OCI-LY7 (cell line): Measurements from ENCODE around the gene ZFYVE28. TPM values are rescaled to one million over a fixed set of nuclear protein-coding genes. Genes with fewer than 3 reads are reported as not detected.

Experiments
- BruUV-seq: library from RNA; stranded (reverse); fragments of 400-500 nt; replicated peaks from 2 replicates; lab custom pipeline; 2021; lab: Mats Ljungman, UMichigan
- CTCF ChIA-PET: fragments of 300-600 bp; sonication (Branson Sonifier 250); formaldehyde crosslinking; loops from one replicate; lab custom pipeline; 2022; ENCODE audit warnings: antibody characterized with exemption; ENCODE audit not compliant: unreplicated experiment; lab: Charles Lee
- POLR2A ChIA-PET: fragments of 300-600 bp; sonication (Branson Sonifier 250); formaldehyde crosslinking; loops from one replicate; lab custom pipeline; 2022; ENCODE audit warnings: antibody characterized with exemption; lab: Charles Lee
- DNase-seq: peaks from one replicate; pipeline ENCODE4 v3.0.0-alpha.2; 2015; ENCODE audit warnings: low spot score
- H2AFZ ChIP-seq: fragments of 200-600 bp; sonication (generic), shearing (Covaris generic); 2 replicates; pipeline ENCODE4 v1.6.1; 2014; ENCODE audit warnings: mild to moderate bottlenecking, antibody characterized with exemption, low read length, moderate library complexity
- H3K27ac ChIP-seq: fragments of 200-600 bp; sonication (generic); 2 replicates; pipeline ENCODE4 v1.5.1; 2014; ENCODE audit warnings: mixed run types, low read depth, mild to moderate bottlenecking, moderate library complexity, low read length, inconsistent platforms; ENCODE audit not compliant: poor library complexity, severe bottlenecking
- H3K36me3 ChIP-seq: fragments of 200-600 bp; sonication (generic); 2 replicates; pipeline ENCODE4 v1.6.1; 2014; ENCODE audit warnings: mild to moderate bottlenecking, antibody characterized with exemption, low read length, moderate library complexity, mixed read lengths; ENCODE audit not compliant: insufficient read depth
- H3K4me1 ChIP-seq: fragments of 200-600 bp; sonication (generic); 2 replicates; pipeline ENCODE4 v1.5.1; 2014; ENCODE audit warnings: mild to moderate bottlenecking, low read length; ENCODE audit not compliant: insufficient read depth, poor library complexity, severe bottlenecking
- H3K4me2 ChIP-seq: fragments of 200-600 bp; sonication (generic); 2 replicates; pipeline ENCODE4 v1.6.1; 2014; ENCODE audit warnings: mild to moderate bottlenecking, low read length
- H3K4me3 ChIP-seq: fragments of 200-600 bp; sonication (generic); 2 replicates; pipeline ENCODE4 v1.5.1; 2014; ENCODE audit warnings: mild to moderate bottlenecking, low read depth, low read length; ENCODE audit not compliant: poor library complexity, severe bottlenecking
- H3K79me2 ChIP-seq: fragments of 200-600 bp; sonication (generic); 2 replicates; pipeline ENCODE4 v1.6.1; 2016; ENCODE audit warnings: low read depth, mild to moderate bottlenecking, low read length, moderate library complexity, mixed read lengths; ENCODE audit not compliant: insufficient read depth
- H3K9me2 ChIP-seq: fragments of 200-600 bp; sonication (generic); 2 replicates; pipeline ENCODE4 v1.6.1; 2016; ENCODE audit warnings: mild to moderate bottlenecking, low read length, mixed read lengths; ENCODE audit not compliant: insufficient read depth
- H3K9me3 ChIP-seq: fragments of 200-600 bp; sonication (generic); 2 replicates; pipeline ENCODE4 v1.6.1; 2014; ENCODE audit warnings: mild to moderate bottlenecking, mixed run types, low read length, mixed read lengths
- H4K20me1 ChIP-seq: fragments of 200-600 bp; sonication (generic); 2 replicates; pipeline ENCODE4 v1.6.1; 2014; ENCODE audit warnings: mild to moderate bottlenecking, antibody characterized with exemption, low read length, moderate library complexity, mixed read lengths; ENCODE audit not compliant: insufficient read depth
- CTCF ChIP-seq: fragments of 200-600 bp; sonication (generic); conservative IDR thresholded peaks from 2 replicates; pipeline ENCODE4 v1.5.1; 2014; ENCODE audit warnings: mild to moderate bottlenecking, antibody characterized with exemption, low read length, moderate library complexity, mixed read lengths
- EZH2phosphoT487 ChIP-seq: fragments of 200-600 bp; sonication (generic); IDR thresholded peaks from 2 replicates; pipeline ENCODE4 v1.6.1; 2018; ENCODE audit warnings: low read depth, borderline replicate concordance, mild to moderate bottlenecking, mixed run types, antibody characterized with exemption, low read length, moderate library complexity, mixed read lengths
- intact Hi-C: fragments of 100-400 bp; cut with micrococcal nuclease; formaldehyde crosslinking; loops from one replicate; pipeline ENCODE4 v1.10.0; 2022; ENCODE audit not compliant: unreplicated experiment
- total RNA-seq, 2 experiments: library from RNA; depleted of rRNA in 1 of 2; stranded (reverse); fragments of >200 nt in 1 of 2; shearing (Covaris generic) in 1 of 2; gene quantifications; 2 replicates each; pipeline ENCODE4 v1.2.3, GENCODE V29; 2014 to 2022

Gene ZFYVE28
- total RNA-seq, 2 experiments from 2014 or later, result 0.32 TPM; not detected in 1

- Histone ChIP-seq H4K20me1 (no peaks in the 10 kb centered on the region), H3K27ac (no peak overlapping the region), H3K36me3 (no peaks in the 10 kb centered on the region), H3K79me2 (no peaks in the 10 kb centered on the region), H3K9me3 (no peaks in the 10 kb centered on the region), H3K4me3 (no peak overlapping the region), H3K4me2 (no peak overlapping the region), H3K4me1 (peaks cover 12% of the 10 kb centered on the region), H3K9me2 (no peaks in the 10 kb centered on the region), H2AFZ (no peak overlapping the region)
- intact Hi-C loops, result no loop called here
- no peak for TF ChIP-seq EZH2phosphoT487
- TF ChIP-seq CTCF, result no peak
- no peak for DNase-seq
- ChIA-PET CTCF (no interaction called here), POLR2A (no interaction called here)
- BruUV-seq, result no TSS peak
Measured at GRCh38 chr4:2302387-2303119, 115.9 kb downstream of the ZFYVE28 start.

- H3K9me3 ChIP-seq, result no peaks in the 10 kb centered on the region
- intact Hi-C loops, result no loop called here
- ChIA-PET CTCF (no interaction called here), POLR2A (no interaction called here)
- no peaks in the 10 kb centered on the region for H3K9me2 ChIP-seq
- peaks cover 20% of the 10 kb centered on the region for H3K4me1 ChIP-seq
- H3K36me3 ChIP-seq, result no peaks in the 10 kb centered on the region
- no TSS peak for BruUV-seq
- no peaks in the 10 kb centered on the region for H4K20me1 ChIP-seq
- no peaks in the 10 kb centered on the region for H3K79me2 ChIP-seq
- H3K4me3 ChIP-seq, result no peak overlapping the region
- no peak for DNase-seq
- H2AFZ ChIP-seq, result no peak overlapping the region
- no peak overlapping the region for H3K27ac ChIP-seq
- H3K4me2 ChIP-seq, result no peak overlapping the region
- TF ChIP-seq CTCF, result no peak
- no peak for TF ChIP-seq EZH2phosphoT487
Measured at GRCh38 chr4:2301806-2302205, 116.6 kb downstream of the ZFYVE28 start.

GRCh38 chr4:2301225-2301642, 117.2 kb downstream of the ZFYVE28 start:
- intact Hi-C loops, result no loop called here
- no peak overlapping the region for H2AFZ ChIP-seq
- no peak overlapping the region for H3K4me2 ChIP-seq
- no peaks in the 10 kb centered on the region for H3K9me3 ChIP-seq
- CTCF ChIA-PET, result no interaction called here
- no peaks in the 10 kb centered on the region for H3K36me3 ChIP-seq
- no TSS peak for BruUV-seq
- no peak overlapping the region for H3K27ac ChIP-seq
- peaks cover 26% of the 10 kb centered on the region for H3K4me1 ChIP-seq
- H3K9me2 ChIP-seq, result no peaks in the 10 kb centered on the region
- TF ChIP-seq EZH2phosphoT487 (no peak), CTCF (no peak)
- DNase-seq, result no peak
- H3K4me3 ChIP-seq, result no peak overlapping the region
- H3K79me2 ChIP-seq, result no peaks in the 10 kb centered on the region
- POLR2A ChIA-PET, result no interaction called here
- H4K20me1 ChIP-seq, result no peaks in the 10 kb centered on the region
